ENCODE results near the gene ZNF830.

DNA sequence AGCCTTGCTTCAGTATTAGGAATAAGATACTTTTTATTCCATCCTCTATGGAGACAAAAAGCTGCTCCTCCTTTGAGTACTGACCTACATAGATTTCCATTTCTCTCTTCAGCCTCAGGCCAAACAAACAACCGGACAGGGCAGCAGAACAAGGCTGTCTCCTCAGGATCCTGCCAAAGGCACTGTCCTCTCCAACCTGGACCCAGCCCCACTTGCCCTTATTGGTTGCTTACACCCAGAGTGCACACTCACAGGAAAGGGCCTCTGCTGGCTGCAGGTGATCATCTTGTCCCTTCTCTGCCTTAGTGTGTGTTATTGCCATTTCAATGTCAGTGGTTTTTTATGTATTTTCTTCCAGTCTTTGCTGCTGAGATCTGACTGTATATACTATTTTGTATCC lies 45.6 kb downstream of the ZNF830 start:
- TF ChIP-seq CTCF (IDR thresholded peaks at IDR 0.05; ENCODE audit: low read length) (no peak), EZH2 (optimal IDR thresholded peaks at IDR 0.05; ENCODE audit: low read depth, low read length) (no peak)
